ENCODE measurements around the gene SMAD9.

The SMAD9 gene

GRCh38 chr13:36862002-36862685 lies 57.9 kb downstream of the SMAD9 start:
- no peak for DNase-seq

DNA sequence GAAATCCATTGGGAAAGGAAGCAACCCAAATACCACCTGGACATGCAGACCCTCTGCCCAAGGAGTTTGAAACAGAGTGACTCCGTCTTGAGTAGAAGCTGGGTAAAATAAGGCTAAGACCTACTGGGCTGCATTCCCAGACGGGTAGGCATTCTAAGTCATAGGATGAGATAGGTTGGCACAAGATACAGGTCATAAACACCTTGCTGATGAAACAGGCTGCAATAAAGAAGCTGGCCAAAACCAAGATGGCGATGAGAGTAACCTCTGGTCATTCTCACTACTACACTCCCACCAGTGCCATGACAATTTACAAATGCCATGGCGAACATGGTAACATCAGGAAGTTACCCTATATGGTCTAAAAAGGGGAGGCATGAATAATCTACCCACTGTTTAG lies 60.8 kb downstream of the SMAD9 start:
- no peak for DNase-seq

- DNase-seq: peak; percentile 39
Measured at GRCh38 chr13:36858290-36858689, 61.7 kb downstream of the SMAD9 start.

DNA sequence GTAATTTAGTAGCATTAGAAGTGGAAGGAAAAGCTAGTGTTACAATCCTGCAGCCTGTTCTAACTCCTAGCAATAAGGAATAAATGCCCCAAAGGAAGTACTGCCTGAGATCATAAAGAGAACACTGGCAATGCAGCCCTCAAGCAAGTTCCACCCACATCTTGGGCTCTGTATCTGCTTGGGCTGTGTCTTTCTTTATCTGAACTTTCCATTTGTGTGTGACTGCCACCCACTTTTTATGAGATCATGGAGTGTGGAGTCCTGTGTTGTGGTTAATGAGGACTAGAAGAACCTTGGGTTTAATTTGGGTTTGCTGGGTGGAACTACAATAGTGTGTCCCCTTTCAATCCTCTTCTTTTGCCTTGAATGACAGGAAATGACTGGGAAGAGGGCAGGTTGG lies 62.8 kb downstream of the SMAD9 start:
- DNase-seq: no peak

DNA sequence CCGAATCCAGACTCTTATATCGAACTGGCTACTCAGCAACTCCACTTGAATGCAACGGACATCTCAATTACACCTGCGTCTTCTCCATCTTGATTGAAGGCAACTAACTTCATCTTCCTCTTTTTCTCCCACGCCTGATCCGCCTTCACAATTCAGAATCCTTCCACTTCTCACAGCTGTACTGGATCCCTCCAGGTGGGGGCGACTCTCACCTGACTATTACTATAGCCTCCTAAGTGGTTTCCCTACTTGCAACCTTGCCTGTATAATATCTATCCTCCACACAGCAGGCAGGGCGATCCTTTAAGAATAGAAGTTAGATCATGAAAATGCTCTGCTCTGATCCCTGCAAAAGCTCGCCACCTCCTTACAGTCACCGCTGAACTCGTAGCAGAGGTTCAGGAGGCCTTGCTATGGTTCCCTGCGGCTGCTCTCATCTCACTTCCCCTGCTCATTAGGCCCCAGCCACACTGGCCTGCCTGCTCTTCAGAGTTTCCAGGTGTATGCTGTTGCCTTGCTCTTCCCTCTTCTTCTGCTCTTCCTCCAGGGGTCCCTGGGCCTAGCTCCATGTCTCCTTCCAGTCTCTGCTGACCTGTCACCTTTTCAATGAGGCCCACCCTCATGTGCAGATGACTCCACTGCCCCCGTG lies 69.1 kb downstream of the SMAD9 start:
- no peak for DNase-seq

DNA sequence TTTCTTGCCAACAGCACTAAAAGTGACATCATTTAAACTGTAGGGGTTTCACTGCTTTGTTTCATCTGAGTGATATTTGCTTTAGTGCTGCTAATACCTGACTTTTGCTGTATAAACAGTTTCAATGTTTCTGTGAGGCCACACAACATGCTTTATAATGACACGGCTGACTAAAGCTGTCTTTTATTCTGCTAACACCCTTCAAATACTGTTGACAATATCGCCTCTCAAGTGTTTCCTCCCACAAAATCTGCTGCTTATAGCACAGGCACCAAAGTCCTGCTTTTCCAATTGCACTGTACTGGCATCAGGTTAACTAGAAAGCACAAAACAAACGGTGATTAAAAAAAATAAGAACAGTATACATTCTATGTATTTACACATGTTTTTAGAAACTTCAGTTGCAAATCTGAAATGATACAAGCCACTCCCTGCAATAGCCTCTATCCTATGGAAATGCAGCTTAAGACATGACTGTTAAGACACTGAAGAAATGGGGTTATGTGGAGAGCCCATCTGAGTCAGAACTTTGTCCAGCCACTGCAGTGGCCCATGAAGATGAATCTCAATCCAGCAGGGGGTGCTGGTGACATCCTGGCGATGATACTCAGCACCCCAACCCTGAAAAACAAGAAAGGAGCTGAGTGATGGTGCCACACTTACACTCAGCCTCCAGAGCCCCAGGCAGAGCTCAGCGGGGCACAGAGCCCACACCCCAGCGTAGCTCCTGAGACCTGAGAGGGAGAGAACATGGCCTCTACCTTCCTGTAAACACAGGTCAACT lies 71.6 kb downstream of the SMAD9 start:
- DNase-seq: no peak

DNA sequence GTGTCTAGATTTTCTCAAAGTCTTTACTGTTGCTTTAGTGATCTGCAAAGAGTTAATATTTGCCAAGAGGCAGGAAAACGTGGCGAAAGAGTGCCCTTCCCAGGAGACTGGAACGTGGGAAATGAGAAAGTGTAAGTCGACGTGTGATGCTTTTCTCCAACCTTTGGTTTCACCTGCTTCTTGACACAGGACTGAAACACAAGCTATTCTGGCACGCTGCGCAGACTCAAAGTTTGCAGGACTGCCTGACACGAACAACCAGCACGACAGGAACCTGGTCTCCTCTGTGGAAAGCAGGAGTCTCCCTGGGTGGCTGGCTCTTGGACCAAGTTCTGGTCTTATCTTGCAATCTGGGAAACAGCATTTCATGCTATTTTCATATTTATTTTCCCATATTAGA lies 72.4 kb downstream of the SMAD9 start:
- DNase-seq: no peak

GRCh38 chr13:36841391-36841790 lies 78.6 kb downstream of the SMAD9 start:
- no peak for DNase-seq

GRCh38 chr13:36840718-36841250 lies 79.3 kb downstream of the SMAD9 start:
- no peak for DNase-seq

GRCh38 chr13:36839981-36840380 lies 80.1 kb downstream of the SMAD9 start:
- DNase-seq: no peak

GRCh38 chr13:36839281-36839680 lies 80.8 kb downstream of the SMAD9 start:
- DNase-seq: no peak

DNA sequence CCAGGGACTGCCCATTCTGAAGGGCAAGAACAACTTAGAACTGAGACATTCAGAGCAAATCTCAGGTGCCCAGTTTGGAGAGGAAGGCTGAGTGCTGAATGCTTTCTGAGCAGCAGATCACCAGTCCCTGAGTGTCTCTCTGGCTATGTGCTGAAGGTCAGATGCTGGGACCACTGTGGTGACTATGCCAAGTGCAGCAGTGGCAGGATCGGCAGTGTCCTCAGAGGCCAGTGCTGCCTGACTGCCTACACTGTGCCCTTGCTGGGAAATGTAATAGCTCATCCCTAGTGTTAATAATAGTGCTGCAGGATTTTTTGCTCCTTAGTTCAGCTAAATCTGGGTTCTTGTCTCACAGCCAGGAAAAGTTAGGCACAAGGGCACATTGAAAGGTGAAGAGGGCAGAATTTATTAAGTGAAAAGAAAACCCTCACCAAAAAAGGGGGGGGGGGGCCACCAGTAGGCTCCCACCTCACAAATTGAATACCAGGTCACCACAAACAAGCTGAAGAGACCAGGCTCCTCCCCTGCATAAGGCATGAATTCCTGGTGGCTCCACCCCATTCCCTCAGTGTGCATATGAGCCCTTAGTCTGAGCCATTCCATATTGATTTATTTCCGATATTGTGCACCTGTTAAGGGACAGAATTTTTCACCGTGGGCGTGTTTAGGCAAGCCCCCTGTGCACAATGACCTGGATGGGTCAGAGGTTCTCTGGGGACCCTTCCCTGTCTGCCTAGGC lies 82.5 kb downstream of the SMAD9 start:
- no peak for DNase-seq

GRCh38 chr13:36834299-36834698 lies 85.7 kb downstream of the SMAD9 start:
- DNase-seq: no peak

GRCh38 chr13:36831291-36831690 lies 88.7 kb downstream of the SMAD9 start:
- DNase-seq: no peak

- DNase-seq: no peak
Measured at GRCh38 chr13:36829753-36830152, 90.3 kb downstream of the SMAD9 start.

- no peak for DNase-seq
Measured at GRCh38 chr13:36822785-36823184, 97.3 kb downstream of the SMAD9 start.

DNA sequence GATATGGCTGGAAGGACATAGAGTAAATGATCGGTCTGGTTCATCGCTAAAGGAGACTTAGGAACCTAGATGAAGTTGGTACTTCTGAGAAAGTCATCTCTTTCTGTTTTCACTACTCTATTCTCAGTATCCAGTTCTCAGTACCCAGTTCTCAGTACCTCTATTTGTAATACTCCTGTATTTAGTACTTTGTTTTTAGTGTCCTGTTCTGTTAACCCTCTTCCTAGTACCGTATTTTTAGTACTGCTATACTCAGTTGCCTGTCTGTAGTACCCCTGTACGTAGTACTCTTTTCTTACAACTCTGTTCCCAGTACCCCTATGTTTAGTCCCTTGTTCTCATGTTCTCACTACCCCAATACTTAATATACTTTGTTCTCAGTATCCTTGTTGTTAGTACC lies 99.8 kb downstream of the SMAD9 start:
- DNase-seq: no peak

DNA sequence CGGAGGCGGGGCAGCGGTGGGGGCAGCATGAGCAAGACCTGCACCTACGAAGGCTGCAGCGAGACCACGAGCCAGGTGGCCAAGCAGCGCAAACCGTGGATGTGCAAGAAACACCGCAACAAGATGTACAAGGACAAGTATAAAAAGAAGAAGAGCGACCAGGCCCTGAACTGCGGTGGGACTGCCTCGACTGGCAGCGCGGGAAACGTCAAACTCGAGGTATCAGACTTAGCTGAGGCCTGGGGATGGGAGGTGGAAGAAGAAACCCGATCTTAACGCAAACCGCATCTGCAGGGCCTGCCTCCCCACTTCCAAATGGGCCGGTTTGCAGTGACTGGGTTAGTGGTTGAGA lies 100.3 kb downstream of the SMAD9 start:
- DNase-seq: no peak

DNA sequence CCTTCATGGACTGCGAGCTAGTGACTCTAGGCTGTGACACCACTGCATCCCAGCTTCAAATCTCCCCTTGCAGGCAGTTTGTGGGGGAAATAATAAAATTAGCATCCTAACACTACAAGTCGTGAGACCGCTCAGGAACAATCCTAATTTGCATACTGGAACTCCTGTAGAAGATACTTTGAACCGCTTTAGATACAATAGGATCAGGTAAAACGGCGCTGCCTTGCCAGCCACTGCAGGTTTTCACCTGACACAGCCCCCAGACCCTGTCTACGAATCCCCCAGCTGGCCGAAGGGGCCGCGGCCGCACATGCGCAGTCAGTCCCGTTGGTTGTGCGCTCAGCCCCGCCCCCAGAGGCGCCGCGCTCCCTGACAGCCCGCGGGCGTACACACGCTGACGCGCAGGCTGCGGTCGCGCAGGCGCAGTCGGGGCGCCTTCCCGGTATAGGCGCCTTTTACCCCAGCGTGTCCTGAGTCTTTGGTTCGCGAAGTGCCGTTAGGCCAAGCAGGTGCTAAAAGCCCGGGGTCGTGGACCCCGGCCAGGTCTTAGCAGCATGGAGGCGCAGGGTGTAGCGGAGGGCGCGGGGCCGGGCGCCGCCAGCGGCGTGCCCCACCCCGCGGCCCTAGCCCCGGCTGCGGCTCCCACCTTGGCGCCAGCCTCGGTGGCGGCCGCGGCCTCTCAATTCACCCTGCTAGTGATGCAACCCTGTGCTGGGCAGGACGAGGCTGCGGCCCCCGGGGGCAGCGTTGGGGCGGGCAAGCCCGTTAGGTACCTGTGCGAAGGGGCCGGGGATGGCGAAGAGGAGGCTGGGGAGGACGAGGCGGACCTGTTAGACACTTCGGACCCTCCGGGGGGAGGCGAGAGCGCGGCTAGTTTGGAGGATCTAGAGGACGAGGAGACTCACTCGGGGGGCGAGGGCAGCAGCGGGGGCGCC lies 101.0 kb downstream of the SMAD9 start, which contains the start of gene RFXAP:
RFXAP (plus strand) TSS at position 419 of the 935 bp plus-strand sequence; CDS start at position 555, 136 bp downstream.
- DNase-seq: no peak

DNA sequence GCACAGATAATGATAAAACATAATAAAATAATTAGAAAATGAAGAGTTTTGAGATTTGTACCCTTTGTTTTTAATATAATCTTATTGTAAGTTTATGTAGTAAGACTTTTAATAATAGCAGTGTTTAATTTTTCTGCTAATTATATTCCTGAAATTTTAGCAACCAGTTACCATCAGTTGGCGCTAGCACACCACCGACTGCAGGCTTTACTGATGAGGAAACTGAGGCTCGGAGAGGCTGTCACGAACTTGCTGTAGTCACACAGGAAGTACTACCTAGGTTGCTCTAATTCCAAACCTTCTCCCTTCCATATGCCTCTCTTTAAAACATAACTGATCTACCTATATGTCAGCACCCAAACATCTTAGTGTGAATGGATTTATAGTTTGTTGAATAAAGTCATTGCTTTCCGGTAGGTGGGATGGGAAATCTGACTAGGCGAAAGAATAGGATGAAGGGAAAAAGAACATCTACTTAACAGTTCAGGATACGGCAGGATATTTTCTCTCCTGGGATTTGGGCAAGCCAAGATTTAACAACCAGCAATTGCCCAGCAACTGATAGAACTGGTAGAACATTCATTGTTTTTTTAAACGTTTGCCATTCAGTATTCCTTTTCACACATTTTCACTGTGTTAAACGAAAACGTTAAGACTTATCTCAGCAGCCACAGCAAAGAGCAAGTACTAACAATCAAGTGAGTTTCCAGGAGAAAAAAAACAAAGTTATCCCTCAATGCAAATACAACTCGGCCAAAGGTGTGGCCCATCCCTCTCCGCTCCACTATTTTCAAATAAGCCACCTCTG lies 101.8 kb downstream of the SMAD9 start:
- no peak for DNase-seq

DNA sequence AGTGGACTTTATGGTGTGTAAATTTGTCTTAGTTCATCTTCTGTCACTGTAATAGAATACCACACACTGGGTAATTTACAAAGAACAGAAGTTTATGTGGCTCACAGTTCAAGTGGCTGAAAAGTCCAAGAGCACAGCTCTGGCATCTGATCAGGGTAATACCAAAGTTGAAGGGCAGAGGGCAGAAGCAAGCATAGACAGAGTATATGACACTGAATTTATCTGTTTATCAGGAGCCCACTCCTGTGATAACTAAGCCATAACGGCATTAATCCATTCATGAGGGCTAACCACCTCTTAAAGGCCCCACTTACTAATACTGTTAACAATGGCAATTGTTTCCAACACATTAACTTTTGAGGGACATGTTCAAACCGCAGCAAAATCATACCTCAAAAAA lies 105.0 kb downstream of the SMAD9 start:
- DNase-seq: no peak
